B cell (primary cell): ENCODE results near the gene LMX1B. TPM values are rescaled to one million over a fixed set of nuclear protein-coding genes. Genes with fewer than 3 reads are reported as not detected.

Experiments
- ATAC-seq: fragments of 200-7000 bp; cut with Tn5 transposase; one replicate; pipeline ENCODE4 v1.10.0; 2021; ENCODE audit warnings: low read depth, mild to moderate bottlenecking, moderate number of reproducible peaks, moderate library complexity
- CTCF ChIA-PET: fragments of 350-600 bp; sonication (Branson Sonifier 250); formaldehyde crosslinking; loops from one replicate; lab custom pipeline; 2021; ENCODE audit warnings: antibody characterized with exemption, inconsistent platforms; lab: Charles Lee
- POLR2A ChIA-PET: fragments of 350-600 bp; sonication (Branson Sonifier 250); formaldehyde crosslinking; loops from one replicate; lab custom pipeline; 2021; ENCODE audit warnings: antibody characterized with exemption; lab: Charles Lee
- DNase-seq: peaks from one replicate; pipeline ENCODE4 v3.0.0; 2013
- H2AFZ ChIP-seq: 2 replicates; pipeline ENCODE4 v1.6.1; 2012; ENCODE audit warnings: mild to moderate bottlenecking, low read depth, low read length; ENCODE audit not compliant: insufficient read depth, poor library complexity, severe bottlenecking
- H3K27ac ChIP-seq, 2 donors: 1 replicate in 1 of 2; 2 replicates in 1 of 2; pipeline ENCODE4 v1.5.1; 2012 to 2013; ENCODE audit warnings: low read length in 2 of 2, mild to moderate bottlenecking in 2 of 2, moderate library complexity in 1 of 2
- H3K27me3 ChIP-seq, 4 experiments: fragments of 200-600 bp in 1 of 4; sonication (generic) in 1 of 4; replicated peaks in 1 of 4; 1 replicate in 2 of 4; 2 replicates in 2 of 4; pipeline versions ENCODE4 v1.6.1 to v1.7.0; 2013 to 2016; ENCODE audit warnings: low read length in 3 of 4, mild to moderate bottlenecking in 2 of 4, mixed read lengths in 1 of 4, moderate library complexity in 1 of 4; ENCODE audit not compliant: insufficient read depth in 4 of 4, control insufficient read depth in 3 of 4; ENCODE audit errors: control extremely low read depth in 1 of 4
- H3K36me3 ChIP-seq, 2 experiments: replicated peaks in 1 of 2; 1 replicate in 1 of 2; 2 replicates in 1 of 2; pipeline versions ENCODE4 v1.6.1 to v1.7.1; 2013; ENCODE audit warnings: low read length in 1 of 2; ENCODE audit not compliant: insufficient read depth in 2 of 2, control insufficient read depth in 1 of 2; ENCODE audit errors: control extremely low read depth in 1 of 2, extremely low read depth in 1 of 2
- H3K4me1 ChIP-seq, 2 donors: fragments of 200-600 bp in 1 of 2; sonication (generic) in 1 of 2; 1 replicate in 1 of 2; 2 replicates in 1 of 2; pipeline versions ENCODE4 v1.5.1 to v1.6.1; 2013 to 2017; ENCODE audit warnings: low read length in 2 of 2; ENCODE audit not compliant: control insufficient read depth in 2 of 2, insufficient read depth in 2 of 2
- H3K4me2 ChIP-seq: replicated peaks from 2 replicates; pipeline ENCODE3; 2012; ENCODE audit warnings: mild to moderate bottlenecking, low read depth, low read length; ENCODE audit not compliant: poor library complexity, severe bottlenecking
- H3K4me3 ChIP-seq, 5 experiments: fragments of 200-600 bp in 1 of 5; sonication (generic) in 1 of 5; 1 replicate in 3 of 5; 2 replicates in 2 of 5; pipeline versions ENCODE4 v1.5.1 to v1.7.0; 2011 to 2016; ENCODE audit warnings: low read length in 4 of 5, mild to moderate bottlenecking in 4 of 5, low read depth in 2 of 5, control low read depth in 1 of 5, moderate library complexity in 1 of 5; ENCODE audit not compliant: insufficient read depth in 1 of 5; ENCODE audit errors: control extremely low read depth in 1 of 5, extremely low read depth in 1 of 5
- H3K79me2 ChIP-seq: fragments of 200-600 bp; sonication (generic); one replicate; pipeline ENCODE4 v1.6.0; 2016; ENCODE audit warnings: low read length; ENCODE audit not compliant: control insufficient read depth, insufficient read depth
- H3K9ac ChIP-seq: fragments of 200-600 bp; sonication (generic); 2 replicates; pipeline ENCODE4 v1.6.1; 2017; ENCODE audit warnings: mild to moderate bottlenecking, low read length, moderate library complexity
- H3K9me3 ChIP-seq, 3 donors: one replicate each; pipeline versions ENCODE4 v1.6.1 to v1.7.1; 2013; ENCODE audit warnings: low read length in 2 of 3; ENCODE audit not compliant: control insufficient read depth in 2 of 3, insufficient read depth in 1 of 3; ENCODE audit errors: control extremely low read depth in 1 of 3
- H4K20me1 ChIP-seq: 2 replicates; pipeline ENCODE4 v1.6.0; 2012; ENCODE audit warnings: mild to moderate bottlenecking, low read length; ENCODE audit not compliant: insufficient read depth, control insufficient read depth, poor library complexity, severe bottlenecking
- H3K27ac Mint-ChIP-seq: one replicate; pipeline ENCODE4 v1.8.0; 2021; ENCODE audit warnings: mixed read lengths
- H3K27me3 Mint-ChIP-seq: one replicate; pipeline ENCODE4 v1.8.0; 2021; ENCODE audit warnings: mixed read lengths
- H3K4me1 Mint-ChIP-seq: one replicate; pipeline ENCODE4 v1.8.0; 2021; ENCODE audit warnings: mixed read lengths
- H3K4me3 Mint-ChIP-seq: one replicate; pipeline ENCODE4 v1.8.0; 2021; ENCODE audit warnings: mixed read lengths
- H3K9me3 Mint-ChIP-seq: one replicate; pipeline ENCODE4 v1.8.0; 2022; ENCODE audit warnings: mixed read lengths; ENCODE audit not compliant: insufficient read depth
- CTCF ChIP-seq: fragments of 200-600 bp; IDR thresholded peaks from one replicate; pipeline ENCODE4 v1.8.0; 2022; ENCODE audit warnings: antibody characterized with exemption, mild to moderate bottlenecking
- EZH2 ChIP-seq: IDR thresholded peaks from 2 replicates; pipeline ENCODE4 v1.6.1; 2012; ENCODE audit warnings: borderline replicate concordance, low read depth, mild to moderate bottlenecking, moderate library complexity, low read length; ENCODE audit not compliant: insufficient read depth, poor library complexity, severe bottlenecking
- WGBS: methylation state at CpG from one replicate; pipeline ENCODE4 v1.1.5; 2013; ENCODE audit warnings: missing lambda C conversion rate; ENCODE audit not compliant: insufficient coverage; 5-methylcytosine and 5-hydroxymethylcytosine counted together
- intact Hi-C: fragments of 100-400 bp; cut with micrococcal nuclease; formaldehyde crosslinking; loops from one replicate; pipeline ENCODE4 v1.10.0; 2022
- polyA plus RNA-seq: library from polyadenylated mRNA; depleted of rRNA; stranded (reverse); fragments of >200 nt; gene quantifications from 2 replicates; pipeline ENCODE4 v1.2.3, GENCODE V29; 2012
- total RNA-seq, 2 donors: library from RNA; stranded (reverse); fragments of 120-200 nt in 1 of 2; gene quantifications; 1 replicate in 1 of 2; 2 replicates in 1 of 2; pipeline versions ENCODE4 v1.2.3 to v1.2.4, GENCODE V29; 2013 to 2022

LMX1B gene
- total and polyA plus RNA-seq, 2 donors (not counting 1 experiment from before 2014, with no cell fraction given), result not detected

- ChIA-PET CTCF (no interaction called here), POLR2A (no interaction called here)
- Histone ChIP-seq H4K20me1 (no peaks in the 10 kb centered on the region), H3K27me3 (peaks cover 0 to 78% (median 22%) of the 10 kb centered on the region in 4 experiments), H2AFZ (no peak overlapping the region), H3K4me3 (no peak overlapping the region), H3K27ac (no peak overlapping the region), H3K79me2 (no peaks in the 10 kb centered on the region), H3K9ac (no peak overlapping the region), H3K9me3 (peaks cover 0 to 3% (median 0%) of the 10 kb centered on the region in 3 donors), H3K4me1 (peaks cover 3 to 4% of the 10 kb centered on the region in 2 donors), H3K36me3 (no peaks in the 10 kb centered on the region), H3K4me2 (no peak overlapping the region)
- Mint-ChIP-seq H3K4me3 (no peak overlapping the region), H3K9me3 (no peaks in the 10 kb centered on the region), H3K27me3 (peaks cover 62% of the 10 kb centered on the region), H3K4me1 (peaks cover 4% of the 10 kb centered on the region), H3K27ac (no peak overlapping the region)
- no peak for ATAC-seq
- 97% methylated on average over 8 of the region's 8 CpGs for WGBS
- intact Hi-C loops, result no loop called here
- no peak for TF ChIP-seq CTCF
- TF ChIP-seq EZH2, result no peak
- no peak for DNase-seq
Observed at GRCh38 chr9:126635061-126635460, 21.3 kb downstream of the LMX1B start.

- POLR2A ChIA-PET, result no interaction called here
- H3K4me2 ChIP-seq, result no peak overlapping the region
- no peak for TF ChIP-seq EZH2
- TF ChIP-seq CTCF, result no peak
- H3K9me3 ChIP-seq, result peaks cover 0 to 3% (median 0%) of the 10 kb centered on the region in 3 donors
- no peak overlapping the region for H3K27ac ChIP-seq
- peaks cover 0 to 78% (median 18%) of the 10 kb centered on the region in 4 experiments for H3K27me3 ChIP-seq
- Mint-ChIP-seq H3K4me3 (no peak overlapping the region), H3K27ac (no peak overlapping the region), H3K4me1 (peaks cover 4% of the 10 kb centered on the region), H3K27me3 (peaks cover 61% of the 10 kb centered on the region), H3K9me3 (no peaks in the 10 kb centered on the region)
- no peak for ATAC-seq
- CTCF ChIA-PET, result interaction anchor here (0.9 kb wide), 1 partner anchor 8 kb away, joined by 3 read pairs; no protein-coding TSS in a partner anchor
- H2AFZ ChIP-seq, result no peak overlapping the region
- no peaks in the 10 kb centered on the region for H3K36me3 ChIP-seq
- intact Hi-C loops, result no loop called here
- H4K20me1 ChIP-seq, result no peaks in the 10 kb centered on the region
- no peak overlapping the region for H3K9ac ChIP-seq
- no peaks in the 10 kb centered on the region for H3K79me2 ChIP-seq
- H3K4me3 ChIP-seq, result no peak overlapping the region
- no peak for DNase-seq
- peaks cover 0 to under 1% of the 10 kb centered on the region in 2 donors for H3K4me1 ChIP-seq
- WGBS, result 68% methylated on average over 2 of the region's 3 CpGs
Observed at GRCh38 chr9:126635661-126636439, 22.1 kb downstream of the LMX1B start.
